ENCODE measurements around the gene RXFP4. TPM values are rescaled to one million over a fixed set of nuclear protein-coding genes. Genes with fewer than 3 reads are reported as not detected.

Gene RXFP4
- total RNA-seq, 1 experiment from 2014 or later = not detected

GRCh38 chr1:155904261-155904660 is 37.2 kb upstream of the RXFP4 start:
- Mint-ChIP-seq H3K27me3 (ENCODE audit: insufficient read depth, unreplicated experiment) (no peaks in the 10 kb centered on the region), H3K9me3 (ENCODE audit: unreplicated experiment) (no peaks in the 10 kb centered on the region), H3K4me1 (ENCODE audit: low read depth, unreplicated experiment) (no peaks in the 10 kb centered on the region), H3K36me3 (ENCODE audit: insufficient read depth, unreplicated experiment) (peaks cover 67% of the 10 kb centered on the region), H3K4me3 (ENCODE audit: unreplicated experiment) (no peak overlapping the region), H3K27ac (ENCODE audit: unreplicated experiment) (no peak overlapping the region)
- no peaks in the 10 kb centered on the region for H3K9me3 ChIP-seq
- H3K27me3 ChIP-seq (replicated peaks; ENCODE audit: control insufficient read depth, insufficient read depth, low read length) = no peaks in the 10 kb centered on the region
- intact Hi-C loops (cut with micrococcal nuclease; ENCODE audit: unreplicated experiment) = no loop called here
- TF ChIP-seq CTCF (IDR thresholded peaks at IDR 0.05; ENCODE audit: insufficient read depth in 1 of 2, low read depth in 1 of 2, low read length in 1 of 2, severe bottlenecking in 1 of 2, unreplicated experiment in 1 of 2) = no peak
- BruUV-seq (replicated peaks) = no TSS peak
- POLR2A ChIA-PET = no interaction called here
- CTCF ChIA-PET = no interaction called here
- H3K4me1 ChIP-seq = no peaks in the 10 kb centered on the region
- DNase-seq = no peak
- H3K36me3 ChIP-seq (ENCODE audit: control insufficient read depth, insufficient read depth, low read length) = peaks cover 6% of the 10 kb centered on the region
- H3K4me3 ChIP-seq (ENCODE audit: low read depth, low read length) = no peak overlapping the region

- no peaks in the 10 kb centered on the region for H3K9me3 Mint-ChIP-seq (ENCODE audit: unreplicated experiment)
- peaks cover 9% of the 10 kb centered on the region; the same call in 1 of the 2 replicates for H3K36me3 ChIP-seq (ENCODE audit: control insufficient read depth, insufficient read depth, low read length)
- peaks cover 75% of the 10 kb centered on the region for H3K36me3 Mint-ChIP-seq (ENCODE audit: insufficient read depth, unreplicated experiment)
- H3K4me3 Mint-ChIP-seq (ENCODE audit: unreplicated experiment) = peak overlapping the region; percentile 89
- H3K27ac Mint-ChIP-seq (ENCODE audit: unreplicated experiment) = peak overlapping the region; percentile 84
- no TSS peak for BruUV-seq (replicated peaks)
- no peak for TF ChIP-seq CTCF (IDR thresholded peaks at IDR 0.05; ENCODE audit: insufficient read depth in 1 of 2, low read depth in 1 of 2, low read length in 1 of 2, severe bottlenecking in 1 of 2, unreplicated experiment in 1 of 2)
- ChIA-PET CTCF (interaction anchor here (0.7 kb wide), 1 partner anchor 80 kb away, joined by 3 read pairs; no protein-coding TSS in a partner anchor), POLR2A (no interaction called here)
- H3K4me1 Mint-ChIP-seq (ENCODE audit: low read depth, unreplicated experiment) = peaks cover 13% of the 10 kb centered on the region
- H3K4me1 ChIP-seq = 0 out of 2 replicates have a peak, but pooled peaks cover 7% of the 10 kb centered on the region
- H3K9me3 ChIP-seq = no peaks in the 10 kb centered on the region
- intact Hi-C loops (cut with micrococcal nuclease; ENCODE audit: unreplicated experiment) = loop anchor here (10.0 kb wide), 1 partner anchor 55 kb away; the partner anchor contains the start of genes GON4L and SYT11
- H3K4me3 ChIP-seq (ENCODE audit: low read depth, low read length) = peak overlapping the region; percentile 1; the same call in 1 of the 2 replicates
- H3K27me3 ChIP-seq (replicated peaks; ENCODE audit: control insufficient read depth, insufficient read depth, low read length) = no peaks in the 10 kb centered on the region
- no peaks in the 10 kb centered on the region for H3K27me3 Mint-ChIP-seq (ENCODE audit: insufficient read depth, unreplicated experiment)
- no peak for DNase-seq
These were observed 31.5 kb upstream of the RXFP4 start for GRCh38 chr1:155909894-155910293.

- TF ChIP-seq CTCF (IDR thresholded peaks at IDR 0.05; ENCODE audit: insufficient read depth in 1 of 2, low read depth in 1 of 2, low read length in 1 of 2, severe bottlenecking in 1 of 2, unreplicated experiment in 1 of 2) = no peak
- Histone ChIP-seq H3K4me1 (0 out of 2 replicates have a peak, but pooled peaks cover 7% of the 10 kb centered on the region), H3K36me3 (ENCODE audit: control insufficient read depth, insufficient read depth, low read length) (peaks cover 6% of the 10 kb centered on the region; the same call in 1 of the 2 replicates), H3K27me3 (replicated peaks; ENCODE audit: control insufficient read depth, insufficient read depth, low read length) (no peaks in the 10 kb centered on the region), H3K9me3 (no peaks in the 10 kb centered on the region), H3K4me3 (ENCODE audit: low read depth, low read length) (peak overlapping the region; percentile 57)
- no peaks in the 10 kb centered on the region for H3K9me3 Mint-ChIP-seq (ENCODE audit: unreplicated experiment)
- H3K27ac Mint-ChIP-seq (ENCODE audit: unreplicated experiment) = peak overlapping the region; percentile 84
- BruUV-seq (replicated peaks) = no TSS peak
- H3K4me3 Mint-ChIP-seq (ENCODE audit: unreplicated experiment) = peak overlapping the region; percentile 89
- intact Hi-C loops (cut with micrococcal nuclease; ENCODE audit: unreplicated experiment) = loop anchor here (10.0 kb wide), 1 partner anchor 56 kb away; the partner anchor contains the start of genes GON4L and SYT11
- DNase-seq = peak; percentile 41 to 43
- H3K27me3 Mint-ChIP-seq (ENCODE audit: insufficient read depth, unreplicated experiment) = no peaks in the 10 kb centered on the region
- CTCF ChIA-PET = interaction anchor here (0.7 kb wide), 1 partner anchor 79 kb away, joined by 3 read pairs; no protein-coding TSS in a partner anchor
- H3K36me3 Mint-ChIP-seq (ENCODE audit: insufficient read depth, unreplicated experiment) = peaks cover 75% of the 10 kb centered on the region
- peaks cover 15% of the 10 kb centered on the region for H3K4me1 Mint-ChIP-seq (ENCODE audit: low read depth, unreplicated experiment)
- POLR2A ChIA-PET = no interaction called here
These were observed 30.8 kb upstream of the RXFP4 start for GRCh38 chr1:155910621-155911121.

All from Caco-2 (cell line).